CD4-positive, alpha-beta T cell treated with Interleukin-17A for 1 hour (primary cell): ENCODE data around the gene ANGPTL4.

Source experiments
- DNase-seq: peaks from one replicate; pipeline ENCODE4 v3.0.0-alpha.2; 2020

Gene ANGPTL4

DNA sequence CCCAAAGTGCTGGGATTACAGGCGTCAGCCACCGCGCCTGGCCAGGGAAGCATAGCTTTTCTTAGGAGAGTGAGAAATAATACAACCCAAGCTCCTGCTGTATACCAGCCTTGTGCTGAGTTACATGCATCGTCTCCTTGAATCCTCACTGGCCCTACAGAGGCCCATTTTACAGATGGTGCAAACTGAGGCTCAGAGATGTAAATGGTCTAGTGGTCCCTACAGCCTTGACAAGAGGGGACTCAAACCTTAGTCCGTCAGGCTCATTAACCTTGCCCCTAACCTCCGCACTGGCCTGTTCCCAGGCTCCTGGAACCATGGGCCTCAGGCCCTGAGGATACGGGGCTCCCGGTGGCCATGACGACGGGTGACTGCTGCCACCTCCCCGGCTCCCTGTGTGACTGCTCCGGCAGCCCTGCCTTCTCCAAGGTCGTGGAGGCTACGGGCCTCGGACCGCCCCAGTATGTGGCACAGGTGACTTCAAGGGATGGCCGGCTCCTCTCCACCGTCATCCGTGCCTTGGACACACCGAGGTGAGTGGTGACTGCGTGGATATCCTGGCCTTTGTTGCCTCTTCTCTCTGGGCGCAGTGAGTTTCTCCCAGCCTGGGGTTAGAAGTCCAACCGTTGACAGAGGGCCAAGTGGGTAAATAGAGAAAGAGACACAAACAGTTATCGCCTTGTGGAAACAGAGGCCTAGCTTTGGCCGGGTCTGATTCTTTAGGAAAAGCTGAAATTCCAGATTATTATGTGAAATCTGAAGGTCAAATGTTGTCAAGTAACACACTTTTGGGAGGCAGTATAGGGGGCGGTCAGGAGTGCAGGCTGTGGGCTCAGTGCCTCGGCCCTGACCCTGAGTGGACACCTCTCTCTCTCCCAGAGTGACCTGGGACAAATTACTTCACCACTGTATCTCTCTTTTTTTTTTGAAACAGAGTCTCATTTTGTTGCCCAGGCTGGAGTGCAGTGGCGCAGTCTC, 57.8 kb downstream of the ANGPTL4 start:
- DNase-seq, result no peak

GRCh38 chr19:8423817-8424223, 59.9 kb downstream of the ANGPTL4 start:
- no peak for DNase-seq
